ENCODE measurements around the gene TNFRSF21. TPM values are rescaled to one million over a fixed set of nuclear protein-coding genes. Genes with fewer than 3 reads are reported as not detected.
"Not testable (repeated sequence)": the region's sequence is repeated elsewhere in the genome, so short reads cannot be mapped to it uniquely, and the experiment has no call there.

The TNFRSF21 gene
- total and polyA plus RNA-seq, 7 experiments from 2014 or later, result 0.27 to 2.4 (median 0.44) TPM; not detected in 2

- H3K36me3 ChIP-seq (ENCODE audit: control insufficient read depth in 2 of 3, insufficient read depth in 3 of 3, low read length in 3 of 3); H3K27me3 ChIP-seq (ENCODE audit: control insufficient read depth in 2 of 2, insufficient read depth in 2 of 2, low read length in 2 of 2); H3K4me3 ChIP-seq (ENCODE audit: low read length); H3K9me3 ChIP-seq (ENCODE audit: control insufficient read depth in 2 of 3, low read length in 3 of 3); DNase-seq; ATAC-seq; POLR2A ChIA-PET; H3K27ac Mint-ChIP-seq; H3K4me3 Mint-ChIP-seq; CTCF ChIA-PET; H3K27ac ChIP-seq (ENCODE audit: low read depth, low read length); H3K36me3 Mint-ChIP-seq; H3K4me1 ChIP-seq (ENCODE audit: control insufficient read depth in 2 of 2, insufficient read depth in 2 of 2, low read length in 2 of 2); intact Hi-C loops (cut with micrococcal nuclease): not testable (repeated sequence)
- Mint-ChIP-seq H3K4me1 (peaks cover 2 to 11% (median 9%) of the 10 kb centered on the region in 7 donors), H3K27me3 (peaks cover 15 to 36% (median 20%) of the 10 kb centered on the region in 5 donors), H3K9me3 (peaks cover 0 to 10% (median 4%) of the 10 kb centered on the region in 11 donors)
Measured at GRCh38 chr6:47328139-47328538, 18.4 kb upstream of the TNFRSF21 start.

GRCh38 chr6:47323887-47324286 lies 14.2 kb upstream of the TNFRSF21 start:
- Mint-ChIP-seq H3K36me3 (peaks cover 0 to 9% (median under 1%) of the 10 kb centered on the region in 5 donors), H3K27ac (no peak overlapping the region), H3K9me3 (peaks cover 0 to 3% (median 0%) of the 10 kb centered on the region in 11 donors), H3K4me3 (no peak overlapping the region), H3K27me3 (peaks cover 25 to 41% (median 33%) of the 10 kb centered on the region in 5 donors), H3K4me1 (peaks cover 4 to 14% (median 13%) of the 10 kb centered on the region in 7 donors)
- H3K36me3 ChIP-seq (ENCODE audit: control insufficient read depth in 2 of 3, insufficient read depth in 3 of 3, low read length in 3 of 3), result no peaks in the 10 kb centered on the region
- no peaks in the 10 kb centered on the region for H3K27me3 ChIP-seq (ENCODE audit: control insufficient read depth in 2 of 2, insufficient read depth in 2 of 2, low read length in 2 of 2)
- ChIA-PET POLR2A (interaction anchor here (0.7 kb wide), 1 partner anchor 30 kb away, joined by 3 read pairs; no protein-coding TSS in a partner anchor), CTCF (no interaction called here)
- no peak overlapping the region for H3K27ac ChIP-seq (ENCODE audit: low read depth, low read length)
- ATAC-seq (no peak), DNase-seq (no peak)
- no peaks in the 10 kb centered on the region for H3K9me3 ChIP-seq (ENCODE audit: control insufficient read depth in 2 of 3, low read length in 3 of 3)
- no peak overlapping the region for H3K4me3 ChIP-seq (ENCODE audit: low read length)
- intact Hi-C loops (cut with micrococcal nuclease), result no loop called here
- H3K4me1 ChIP-seq (ENCODE audit: control insufficient read depth in 2 of 2, insufficient read depth in 2 of 2, low read length in 2 of 2), result no peaks in the 10 kb centered on the region

- no peak for ATAC-seq
- intact Hi-C loops (cut with micrococcal nuclease), result no loop called here
- Mint-ChIP-seq H3K27me3 (peaks cover 24 to 41% (median 33%) of the 10 kb centered on the region in 5 donors), H3K9me3 (peaks cover 0 to 3% (median 0%) of the 10 kb centered on the region in 11 donors), H3K4me1 (peaks cover under 1 to 10% (median 7%) of the 10 kb centered on the region in 7 donors), H3K36me3 (peaks cover 0 to 9% (median 0%) of the 10 kb centered on the region in 5 donors), H3K4me3 (no peak overlapping the region), H3K27ac (no peak overlapping the region)
- H3K27ac ChIP-seq (ENCODE audit: low read depth, low read length), result no peak overlapping the region
- no peaks in the 10 kb centered on the region for H3K27me3 ChIP-seq (ENCODE audit: control insufficient read depth in 2 of 2, insufficient read depth in 2 of 2, low read length in 2 of 2)
- ChIA-PET CTCF (no interaction called here), POLR2A (no interaction called here)
- no peak overlapping the region for H3K4me3 ChIP-seq (ENCODE audit: low read length)
- no peaks in the 10 kb centered on the region for H3K9me3 ChIP-seq (ENCODE audit: control insufficient read depth in 2 of 3, low read length in 3 of 3)
- H3K36me3 ChIP-seq (ENCODE audit: control insufficient read depth in 2 of 3, insufficient read depth in 3 of 3, low read length in 3 of 3), result no peaks in the 10 kb centered on the region
- no peak for DNase-seq
- H3K4me1 ChIP-seq (ENCODE audit: control insufficient read depth in 2 of 2, insufficient read depth in 2 of 2, low read length in 2 of 2), result no peaks in the 10 kb centered on the region
Measured at GRCh38 chr6:47323321-47323720, 13.6 kb upstream of the TNFRSF21 start.

- H3K4me1 Mint-ChIP-seq, result peaks cover 0 to 8% (median 6%) of the 10 kb centered on the region in 7 donors
- peaks cover 0 to 9% (median 0%) of the 10 kb centered on the region in 5 donors for H3K36me3 Mint-ChIP-seq
Measured at GRCh38 chr6:47321577-47321976, 11.9 kb upstream of the TNFRSF21 start.

GRCh38 chr6:47319867-47320266 lies 10.2 kb upstream of the TNFRSF21 start:
- POLR2A ChIA-PET, result no interaction called here
- H3K4me1 ChIP-seq (ENCODE audit: control insufficient read depth in 2 of 2, insufficient read depth in 2 of 2, low read length in 2 of 2), result no peaks in the 10 kb centered on the region
- Mint-ChIP-seq H3K27ac (no peak overlapping the region), H3K36me3 (peaks cover 0 to 9% (median 0%) of the 10 kb centered on the region in 5 donors), H3K4me3 (no peak overlapping the region), H3K4me1 (peaks cover 0 to 8% (median 6%) of the 10 kb centered on the region in 7 donors), H3K9me3 (peaks cover 0 to 3% (median 0%) of the 10 kb centered on the region in 11 donors), H3K27me3 (peaks cover 39 to 67% (median 52%) of the 10 kb centered on the region in 5 donors)
- no peak overlapping the region for H3K4me3 ChIP-seq (ENCODE audit: low read length)
- intact Hi-C loops (cut with micrococcal nuclease), result no loop called here
- H3K27me3 ChIP-seq (ENCODE audit: control insufficient read depth in 2 of 2, insufficient read depth in 2 of 2, low read length in 2 of 2), result no peaks in the 10 kb centered on the region
- H3K36me3 ChIP-seq (ENCODE audit: control insufficient read depth in 2 of 3, insufficient read depth in 3 of 3, low read length in 3 of 3), result no peaks in the 10 kb centered on the region
- no peaks in the 10 kb centered on the region for H3K9me3 ChIP-seq (ENCODE audit: control insufficient read depth in 2 of 3, low read length in 3 of 3)
- no peak overlapping the region for H3K27ac ChIP-seq (ENCODE audit: low read depth, low read length)
- CTCF ChIA-PET, result no interaction called here
- DNase-seq, result no peak
- ATAC-seq, result no peak

More at GRCh38 chr6:47321577-47321976, 11.9 kb upstream of the TNFRSF21 start:
- peaks cover 33 to 53% (median 41%) of the 10 kb centered on the region in 5 donors for H3K27me3 Mint-ChIP-seq
- no peaks in the 10 kb centered on the region for H3K9me3 ChIP-seq (ENCODE audit: control insufficient read depth in 2 of 3, low read length in 3 of 3)
- H3K27ac Mint-ChIP-seq, result peak overlapping the region in 1 of 9 donors; percentile 50
- CTCF ChIA-PET, result no interaction called here
- H3K4me3 ChIP-seq (ENCODE audit: low read length), result no peak overlapping the region
- no peak for DNase-seq
- intact Hi-C loops (cut with micrococcal nuclease), result no loop called here
- no peaks in the 10 kb centered on the region for H3K36me3 ChIP-seq (ENCODE audit: control insufficient read depth in 2 of 3, insufficient read depth in 3 of 3, low read length in 3 of 3)
- peak overlapping the region in 2 of 10 donors; percentile 11 to 62 for H3K4me3 Mint-ChIP-seq
- no peaks in the 10 kb centered on the region for H3K4me1 ChIP-seq (ENCODE audit: control insufficient read depth in 2 of 2, insufficient read depth in 2 of 2, low read length in 2 of 2)
- POLR2A ChIA-PET, result no interaction called here
- no peak overlapping the region for H3K27ac ChIP-seq (ENCODE audit: low read depth, low read length)
- H3K9me3 Mint-ChIP-seq, result peaks cover 0 to 3% (median 0%) of the 10 kb centered on the region in 11 donors
- no peaks in the 10 kb centered on the region for H3K27me3 ChIP-seq (ENCODE audit: control insufficient read depth in 2 of 2, insufficient read depth in 2 of 2, low read length in 2 of 2)
- ATAC-seq, result no peak

GRCh38 chr6:47319382-47319781 lies 9.7 kb upstream of the TNFRSF21 start:
- no peaks in the 10 kb centered on the region for H3K27me3 ChIP-seq (ENCODE audit: control insufficient read depth in 2 of 2, insufficient read depth in 2 of 2, low read length in 2 of 2)
- H3K4me3 ChIP-seq (ENCODE audit: low read length), result no peak overlapping the region
- intact Hi-C loops (cut with micrococcal nuclease), result no loop called here
- H3K9me3 Mint-ChIP-seq, result peaks cover 0 to 3% (median 0%) of the 10 kb centered on the region in 11 donors
- CTCF ChIA-PET, result no interaction called here
- peaks cover 0 to 8% (median 6%) of the 10 kb centered on the region in 7 donors for H3K4me1 Mint-ChIP-seq
- no peak overlapping the region for H3K27ac ChIP-seq (ENCODE audit: low read depth, low read length)
- no peak overlapping the region for H3K4me3 Mint-ChIP-seq
- peaks cover 0 to 9% (median 0%) of the 10 kb centered on the region in 5 donors for H3K36me3 Mint-ChIP-seq
- H3K27me3 Mint-ChIP-seq, result peaks cover 40 to 72% (median 57%) of the 10 kb centered on the region in 5 donors
- H3K4me1 ChIP-seq (ENCODE audit: control insufficient read depth in 2 of 2, insufficient read depth in 2 of 2, low read length in 2 of 2), result no peaks in the 10 kb centered on the region
- H3K9me3 ChIP-seq (ENCODE audit: control insufficient read depth in 2 of 3, low read length in 3 of 3), result no peaks in the 10 kb centered on the region
- ATAC-seq (no peak), DNase-seq (no peak)
- no peak overlapping the region for H3K27ac Mint-ChIP-seq
- POLR2A ChIA-PET, result no interaction called here
- no peaks in the 10 kb centered on the region for H3K36me3 ChIP-seq (ENCODE audit: control insufficient read depth in 2 of 3, insufficient read depth in 3 of 3, low read length in 3 of 3)
